Measurements from ENCODE around the gene APOBEC4.
A peak's percentile ranks its signal among the peaks of the same experiment; 100 is the strongest.
"Not testable (repeated sequence)": the region's sequence is repeated elsewhere in the genome, so short reads cannot be mapped to it uniquely, and the experiment has no call there.

Gene APOBEC4

DNA sequence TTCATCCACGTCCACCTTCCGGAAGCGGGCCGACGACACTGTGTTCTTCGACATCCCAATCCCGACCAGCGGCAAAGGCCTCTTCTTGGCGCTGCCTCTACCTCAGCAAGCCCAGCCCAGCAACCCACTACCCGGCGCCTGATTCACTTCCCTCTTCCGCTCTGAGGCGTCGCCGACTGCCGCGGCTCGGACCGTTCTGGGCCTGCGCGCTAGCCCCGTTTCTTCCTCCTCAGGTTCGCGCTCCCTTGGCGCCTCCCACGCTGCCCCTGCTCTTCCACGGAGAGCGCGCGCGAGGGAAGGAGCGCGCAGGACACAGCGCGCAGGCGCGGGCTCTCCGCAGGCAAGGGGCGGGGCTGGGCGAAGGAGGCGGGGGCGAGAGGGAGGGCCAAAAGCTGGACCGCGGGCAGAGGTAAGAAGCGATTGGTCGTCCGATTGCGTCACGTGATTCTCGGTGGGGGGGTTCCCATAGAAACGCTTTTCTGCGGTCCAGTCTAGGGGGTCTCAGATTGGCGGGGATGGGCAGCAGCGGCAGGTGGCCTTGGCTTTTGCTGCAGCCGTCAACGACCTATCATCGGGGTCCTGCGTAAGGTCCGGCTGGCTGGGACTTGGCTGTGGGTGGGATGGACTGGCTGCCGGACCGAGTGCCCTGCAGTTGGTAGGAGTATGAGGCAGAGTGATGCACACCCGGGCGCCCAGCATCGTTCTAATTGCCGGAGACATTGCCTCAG, 17.3 kb downstream of the APOBEC4 start, which contains the start of gene ARPC5:
TSS of gene ARPC5 (minus strand) at position 178 of the 728 bp plus-strand sequence. CDS start at position 54, 124 bp downstream.
- Histone ChIP-seq H3K27me3 (ENCODE audit: insufficient read depth, low read length) (no peaks in the 10 kb centered on the region), H3K9me3 (ENCODE audit: low read length) (no peaks in the 10 kb centered on the region), H3K4me1 (ENCODE audit: insufficient read depth, low read length) (peaks cover 45% of the 10 kb centered on the region), H3K36me3 (ENCODE audit: insufficient read depth, low read length) (peaks cover 3% of the 10 kb centered on the region), H2AFZ (ENCODE audit: low read depth, low read length) (peak within 1 kb of the TSS; percentile 84), H3K4me3 (ENCODE audit: low read length) (peak within 1 kb of the TSS; percentile 74)

DNA sequence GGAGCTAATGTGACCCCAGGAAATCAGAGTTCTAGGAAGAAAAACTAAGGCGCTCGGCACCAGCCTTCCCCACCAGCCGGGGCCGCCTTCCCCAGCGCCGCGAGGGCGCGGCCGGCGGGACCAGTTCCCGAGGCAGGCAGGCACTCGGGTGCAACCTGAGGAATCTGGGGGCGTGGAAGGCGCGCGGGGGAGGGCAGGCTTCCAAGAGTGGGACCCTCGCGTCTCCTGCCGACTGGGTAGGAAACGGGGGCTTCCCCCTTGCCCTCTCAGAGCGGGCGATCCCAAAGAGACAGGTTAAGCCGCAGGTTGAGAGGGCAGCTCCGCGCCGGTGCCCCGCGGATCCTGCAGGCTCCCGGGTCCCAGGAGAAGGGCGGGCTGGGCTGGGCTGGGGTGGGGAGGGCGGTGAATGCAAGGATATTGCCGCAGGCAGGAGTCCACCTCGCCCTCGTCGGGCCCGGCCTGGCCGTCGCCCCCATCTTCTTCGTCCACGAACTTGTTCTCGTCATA, 18.0 kb downstream of the APOBEC4 start:
- no peaks in the 10 kb centered on the region for H3K9me3 ChIP-seq (ENCODE audit: low read length)
- peaks cover 9% of the 10 kb centered on the region for H3K36me3 ChIP-seq (ENCODE audit: insufficient read depth, low read length)
- peak overlapping the region; percentile 84 for H2AFZ ChIP-seq (ENCODE audit: low read depth, low read length)
- peak overlapping the region; percentile 74 for H3K4me3 ChIP-seq (ENCODE audit: low read length)
- peaks cover 45% of the 10 kb centered on the region for H3K4me1 ChIP-seq (ENCODE audit: insufficient read depth, low read length)
- H3K27me3 ChIP-seq (ENCODE audit: insufficient read depth, low read length) = no peaks in the 10 kb centered on the region

DNA sequence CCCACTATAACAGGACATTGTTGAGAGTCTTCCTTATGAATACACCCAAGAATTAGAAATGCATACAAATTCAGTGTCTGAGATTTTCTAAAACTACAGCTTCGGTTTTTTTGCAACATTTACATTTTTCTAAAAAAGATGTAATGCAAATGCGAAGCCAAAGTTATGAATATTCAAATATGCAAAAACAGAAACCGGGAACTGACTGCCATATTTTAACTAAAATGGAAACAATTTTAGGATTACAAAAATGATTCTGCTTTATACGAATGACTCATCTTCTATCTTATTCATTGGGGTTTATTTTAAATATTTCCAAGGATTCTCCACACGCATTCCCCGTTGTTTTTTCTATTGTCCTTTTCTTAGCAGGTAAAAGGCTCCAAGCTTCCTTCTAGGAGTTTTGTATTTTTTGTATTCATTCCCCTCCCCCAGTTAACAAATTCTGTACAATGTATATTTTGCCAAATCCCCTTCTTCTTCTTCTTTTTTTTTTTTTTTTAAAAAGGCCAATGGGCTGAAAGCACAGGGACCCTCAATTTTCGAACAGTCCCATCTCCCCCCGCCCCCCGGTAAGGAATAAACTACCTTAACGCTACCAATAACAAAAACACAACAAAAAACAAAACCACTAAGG, 18.6 kb downstream of the APOBEC4 start:
- Histone ChIP-seq H3K27me3 (ENCODE audit: insufficient read depth, low read length) (no peaks in the 10 kb centered on the region), H3K4me1 (ENCODE audit: insufficient read depth, low read length) (peaks cover 45% of the 10 kb centered on the region)

DNA sequence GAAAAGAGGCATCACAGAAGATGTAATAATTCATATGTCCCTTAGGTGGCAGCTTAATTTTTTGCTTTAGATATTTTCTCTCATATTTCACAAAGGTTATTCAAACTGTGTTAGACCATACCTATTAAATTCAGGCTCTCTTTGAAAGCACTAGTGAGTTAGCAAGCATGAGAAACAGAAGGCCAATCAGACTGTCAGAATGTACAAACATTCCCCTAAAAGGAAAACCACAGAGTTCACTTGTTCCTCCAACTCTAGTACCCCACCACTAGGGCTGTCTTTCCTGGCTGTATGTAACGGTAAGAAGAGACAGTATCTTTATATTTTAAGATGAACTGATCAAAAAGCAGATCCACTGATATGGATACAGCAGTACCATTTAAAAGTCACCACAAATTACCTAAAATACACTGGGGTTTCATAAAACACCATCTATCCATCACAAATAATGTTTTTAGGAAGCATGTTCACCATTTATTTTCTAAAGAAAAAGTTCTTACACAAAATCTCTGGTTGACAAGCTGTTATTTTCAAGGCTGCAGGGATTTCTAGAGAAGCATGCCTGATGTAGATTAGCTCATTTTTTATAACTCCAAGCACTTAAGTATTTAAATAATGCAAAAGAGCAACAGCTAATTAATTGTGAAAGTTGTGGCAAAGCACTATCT, 19.3 kb downstream of the APOBEC4 start:
- no peaks in the 10 kb centered on the region for H3K27me3 ChIP-seq (ENCODE audit: insufficient read depth, low read length)
- H3K4me3 ChIP-seq (ENCODE audit: low read length) = peak overlapping the region; percentile 74
- no peak overlapping the region for H2AFZ ChIP-seq (ENCODE audit: low read depth, low read length)
- H3K4me1 ChIP-seq (ENCODE audit: insufficient read depth, low read length) = peaks cover 45% of the 10 kb centered on the region
- H3K9me3 ChIP-seq (ENCODE audit: low read length) = no peaks in the 10 kb centered on the region
- peaks cover 21% of the 10 kb centered on the region for H3K36me3 ChIP-seq (ENCODE audit: insufficient read depth, low read length)

More for the DNA sequence above, 18.6 kb downstream of the APOBEC4 start:
- Histone ChIP-seq H3K9me3 (ENCODE audit: low read length) (no peaks in the 10 kb centered on the region), H3K36me3 (ENCODE audit: insufficient read depth, low read length) (peaks cover 14% of the 10 kb centered on the region), H2AFZ (ENCODE audit: low read depth, low read length) (peak overlapping the region; percentile 84), H3K4me3 (ENCODE audit: low read length) (peak overlapping the region; percentile 74)

DNA sequence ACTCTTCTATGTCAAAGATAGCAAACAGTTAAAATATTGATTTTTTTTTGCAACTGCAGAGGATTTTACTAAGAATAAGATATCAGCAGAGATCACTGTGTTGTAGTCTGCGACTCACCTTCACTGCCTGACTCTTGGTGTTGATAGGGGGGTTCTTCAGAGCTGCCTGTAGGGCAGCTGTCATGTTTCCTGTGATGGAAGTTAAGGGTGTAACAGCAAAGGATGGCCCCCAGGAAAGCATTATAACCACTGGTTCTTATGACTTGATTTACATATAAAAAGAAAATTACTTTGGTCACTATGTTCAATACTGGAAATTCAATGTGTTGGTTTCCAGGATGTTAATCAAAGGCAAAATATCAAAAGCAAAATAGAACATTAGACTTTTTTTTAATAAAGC, 20.2 kb downstream of the APOBEC4 start:
- peaks cover 28% of the 10 kb centered on the region for H3K36me3 ChIP-seq (ENCODE audit: insufficient read depth, low read length)
- no peak overlapping the region for H2AFZ ChIP-seq (ENCODE audit: low read depth, low read length)
- H3K27me3 ChIP-seq (ENCODE audit: insufficient read depth, low read length) = no peaks in the 10 kb centered on the region
- peaks cover 45% of the 10 kb centered on the region for H3K4me1 ChIP-seq (ENCODE audit: insufficient read depth, low read length)
- H3K9me3 ChIP-seq (ENCODE audit: low read length) = no peaks in the 10 kb centered on the region
- peak overlapping the region; percentile 74 for H3K4me3 ChIP-seq (ENCODE audit: low read length)

DNA sequence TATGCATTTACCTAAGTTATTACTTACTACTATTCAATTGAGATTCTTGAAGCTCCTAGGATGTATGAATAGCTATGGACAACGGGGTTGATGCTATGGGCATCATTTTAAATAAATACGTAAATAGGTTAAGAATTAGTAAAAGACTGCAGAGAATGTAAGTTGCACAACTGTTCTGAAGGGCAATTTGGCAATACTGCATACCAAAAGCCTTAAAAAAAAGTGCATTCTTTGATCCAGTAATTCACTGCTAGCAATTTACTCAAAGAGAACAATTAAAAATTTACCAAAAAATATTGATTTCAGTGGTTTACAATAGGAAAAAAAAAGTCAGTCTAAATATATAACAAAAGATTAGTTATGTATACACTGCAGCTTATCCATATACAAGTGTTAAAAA, 21.0 kb downstream of the APOBEC4 start:
- Histone ChIP-seq H3K4me3 (ENCODE audit: low read length) (no peak overlapping the region), H3K9me3 (ENCODE audit: low read length) (no peaks in the 10 kb centered on the region), H3K27me3 (ENCODE audit: insufficient read depth, low read length) (no peaks in the 10 kb centered on the region), H3K36me3 (ENCODE audit: insufficient read depth, low read length) (peaks cover 33% of the 10 kb centered on the region), H3K4me1 (ENCODE audit: insufficient read depth, low read length) (peaks cover 37% of the 10 kb centered on the region), H2AFZ (ENCODE audit: low read depth, low read length) (no peak overlapping the region)

DNA sequence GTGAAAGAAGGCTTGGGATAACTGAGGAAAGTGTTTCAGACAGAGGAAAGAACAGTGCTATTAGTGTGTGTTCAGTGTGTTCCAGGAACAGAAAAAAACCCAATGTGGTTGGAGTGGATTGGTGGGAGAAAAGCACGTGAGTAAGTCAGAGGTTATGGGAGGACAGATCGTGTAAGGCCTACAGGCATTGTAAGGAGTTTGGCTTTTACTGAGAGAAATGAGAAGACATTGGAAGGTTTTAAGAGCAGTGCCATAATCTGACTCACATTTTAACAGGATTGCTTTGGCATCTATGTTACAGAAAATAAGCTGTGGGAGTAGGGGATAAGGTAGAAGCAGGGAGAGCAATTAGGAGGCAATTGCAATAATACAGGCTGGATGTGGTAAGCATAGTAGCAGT, 22.4 kb downstream of the APOBEC4 start:
- H2AFZ ChIP-seq (ENCODE audit: low read depth, low read length) = no peak overlapping the region
- peaks cover 28% of the 10 kb centered on the region for H3K4me1 ChIP-seq (ENCODE audit: insufficient read depth, low read length)
- H3K36me3 ChIP-seq (ENCODE audit: insufficient read depth, low read length) = peaks cover 37% of the 10 kb centered on the region
- no peak overlapping the region for H3K4me3 ChIP-seq (ENCODE audit: low read length)
- no peaks in the 10 kb centered on the region for H3K9me3 ChIP-seq (ENCODE audit: low read length)
- H3K27me3 ChIP-seq (ENCODE audit: insufficient read depth, low read length) = no peaks in the 10 kb centered on the region

DNA sequence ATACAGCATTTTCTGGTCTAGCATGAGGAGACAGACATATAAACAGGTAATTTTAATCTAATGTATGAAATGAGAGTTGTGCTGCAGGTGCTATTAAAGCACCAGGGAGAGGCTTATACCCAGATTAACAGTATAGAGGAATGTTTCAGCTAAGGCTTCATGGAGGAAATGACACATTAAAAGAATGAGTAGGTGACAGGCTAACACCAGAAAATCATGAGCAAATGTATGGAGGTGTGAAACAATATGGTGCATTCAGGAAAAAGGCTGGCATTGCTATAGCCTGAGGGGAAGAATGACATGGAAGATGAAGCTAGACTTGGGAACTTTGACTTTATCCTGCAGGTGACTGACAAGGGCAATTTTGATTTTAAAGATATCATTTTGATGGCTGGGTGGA, 24.6 kb downstream of the APOBEC4 start:
- Histone ChIP-seq H3K27me3 (ENCODE audit: insufficient read depth, low read length) (no peaks in the 10 kb centered on the region), H3K9me3 (ENCODE audit: low read length) (no peaks in the 10 kb centered on the region), H3K4me3 (ENCODE audit: low read length) (no peak overlapping the region), H2AFZ (ENCODE audit: low read depth, low read length) (no peak overlapping the region), H3K4me1 (ENCODE audit: insufficient read depth, low read length) (peaks cover 19% of the 10 kb centered on the region), H3K36me3 (ENCODE audit: insufficient read depth, low read length) (peaks cover 37% of the 10 kb centered on the region)

DNA sequence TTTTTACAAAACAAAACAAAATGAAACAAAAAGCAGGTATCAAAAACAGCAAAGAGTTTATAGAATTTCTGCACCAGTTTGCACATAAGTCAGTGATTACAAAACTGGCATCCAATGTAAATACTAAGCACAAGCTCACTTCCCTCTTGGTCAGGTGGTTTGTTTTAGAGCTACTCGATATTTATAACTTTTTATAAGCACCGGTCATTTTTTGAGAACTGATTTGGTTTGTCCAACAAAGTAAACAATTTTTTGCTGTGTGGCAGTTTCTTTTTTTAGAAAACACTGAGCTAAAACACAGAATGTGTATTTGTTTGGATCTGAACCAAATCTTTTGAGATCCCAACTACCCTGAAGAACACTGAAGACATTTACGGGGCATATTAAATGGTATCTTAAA, 26.9 kb downstream of the APOBEC4 start:
- H2AFZ ChIP-seq (ENCODE audit: low read depth, low read length); H3K4me1 ChIP-seq (ENCODE audit: insufficient read depth, low read length); H3K27me3 ChIP-seq (ENCODE audit: insufficient read depth, low read length); H3K9me3 ChIP-seq (ENCODE audit: low read length); H3K4me3 ChIP-seq (ENCODE audit: low read length): not testable (repeated sequence)
- H3K36me3 ChIP-seq (ENCODE audit: insufficient read depth, low read length) = peaks cover 37% of the 10 kb centered on the region

DNA sequence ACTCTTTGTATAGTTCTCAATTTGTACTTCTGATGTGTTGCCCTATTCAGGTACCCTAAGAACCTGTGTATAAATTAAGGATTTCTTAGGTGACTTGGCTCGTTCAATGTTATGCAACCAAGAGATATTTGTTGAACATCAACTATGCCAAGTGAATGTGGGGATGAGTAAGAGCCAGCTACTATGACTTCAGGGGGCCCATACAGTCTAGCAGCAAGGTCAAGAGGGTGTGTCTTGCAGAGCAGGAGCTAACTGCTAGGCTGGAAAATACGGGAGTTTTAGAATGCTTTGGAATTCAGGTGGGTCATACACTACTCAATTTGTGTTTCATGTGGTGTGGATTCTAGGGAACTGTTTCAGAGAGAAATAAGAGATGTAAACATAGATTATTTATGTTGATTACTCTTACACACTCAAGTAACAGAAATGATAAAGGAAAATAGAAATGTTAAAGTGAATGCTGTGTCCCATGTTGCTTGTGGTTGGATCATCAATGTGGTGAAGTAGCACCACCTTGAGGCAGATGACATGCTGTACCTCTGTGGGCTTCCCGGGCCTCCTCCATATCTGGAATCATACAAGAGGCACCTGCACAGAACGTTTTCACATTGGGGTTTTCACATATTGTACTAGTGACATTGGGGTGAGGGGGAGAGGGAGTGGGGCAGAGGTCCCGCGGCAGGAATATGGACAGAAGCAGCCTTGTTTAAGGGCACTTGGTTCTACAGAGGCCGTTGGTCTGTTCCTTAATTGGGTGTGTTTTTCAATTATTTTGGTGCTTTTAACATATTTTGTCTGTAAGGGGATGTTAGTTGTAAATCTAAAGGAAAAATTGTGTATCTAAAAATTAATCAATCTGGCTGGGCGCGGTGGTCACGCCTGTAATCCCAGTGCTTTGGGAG, 30.0 kb downstream of the APOBEC4 start:
- H3K27me3 ChIP-seq (ENCODE audit: insufficient read depth, low read length) = no peaks in the 10 kb centered on the region
- no peaks in the 10 kb centered on the region for H3K9me3 ChIP-seq (ENCODE audit: low read length)
- H3K36me3 ChIP-seq (ENCODE audit: insufficient read depth, low read length) = peaks cover 9% of the 10 kb centered on the region
- no peak overlapping the region for H3K4me3 ChIP-seq (ENCODE audit: low read length)
- H2AFZ ChIP-seq (ENCODE audit: low read depth, low read length) = no peak overlapping the region
- H3K4me1 ChIP-seq (ENCODE audit: insufficient read depth, low read length) = no peaks in the 10 kb centered on the region

DNA sequence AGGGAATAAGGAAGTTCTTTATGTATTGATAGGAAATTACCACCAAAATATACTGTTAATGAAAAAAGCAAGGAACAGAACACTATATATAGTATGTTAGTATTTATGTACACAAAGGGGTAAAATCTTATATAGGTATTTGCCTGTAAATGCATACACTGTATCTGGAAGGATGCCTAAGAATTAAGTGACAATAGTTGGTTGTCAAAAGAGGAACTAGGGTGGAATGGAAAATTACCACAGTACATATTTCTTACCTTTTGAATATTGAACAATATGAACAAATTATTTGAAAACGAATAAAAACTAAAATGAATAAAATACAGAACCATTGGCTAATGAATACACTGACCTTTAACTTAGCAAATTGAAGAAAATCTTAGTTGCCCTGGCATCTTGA, 31.1 kb downstream of the APOBEC4 start:
- Histone ChIP-seq H3K4me1 (ENCODE audit: insufficient read depth, low read length) (no peaks in the 10 kb centered on the region), H3K36me3 (ENCODE audit: insufficient read depth, low read length) (peaks cover 3% of the 10 kb centered on the region), H2AFZ (ENCODE audit: low read depth, low read length) (no peak overlapping the region), H3K4me3 (ENCODE audit: low read length) (no peak overlapping the region), H3K9me3 (ENCODE audit: low read length) (no peaks in the 10 kb centered on the region), H3K27me3 (ENCODE audit: insufficient read depth, low read length) (no peaks in the 10 kb centered on the region)

DNA sequence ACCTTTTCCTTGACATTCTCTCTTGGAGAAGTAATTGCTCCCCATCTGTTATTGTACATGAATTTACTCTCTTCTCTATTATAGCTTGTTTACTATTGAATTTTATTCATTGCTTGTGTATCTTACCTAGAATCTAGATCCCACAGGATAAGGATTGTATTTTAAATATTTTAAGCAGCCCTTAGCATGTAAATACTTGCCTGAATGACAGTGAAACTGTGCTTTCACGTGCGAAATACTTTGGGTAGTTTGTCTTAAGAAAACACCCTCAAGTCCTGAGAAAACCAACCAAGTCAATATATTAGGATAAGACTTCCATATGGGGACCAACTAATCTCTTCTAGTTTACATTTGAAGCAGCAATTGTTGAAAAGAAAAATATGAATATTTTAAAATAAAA, 32.8 kb downstream of the APOBEC4 start:
- H3K9me3 ChIP-seq (ENCODE audit: low read length) = no peaks in the 10 kb centered on the region
- H3K4me3 ChIP-seq (ENCODE audit: low read length) = no peak overlapping the region
- H2AFZ ChIP-seq (ENCODE audit: low read depth, low read length) = no peak overlapping the region
- no peaks in the 10 kb centered on the region for H3K27me3 ChIP-seq (ENCODE audit: insufficient read depth, low read length)
- H3K4me1 ChIP-seq (ENCODE audit: insufficient read depth, low read length) = no peaks in the 10 kb centered on the region
- H3K36me3 ChIP-seq (ENCODE audit: insufficient read depth, low read length) = no peaks in the 10 kb centered on the region
